ENCODE results near the gene DTD1.

GRCh38 chr20:18669241-18670019 is 81.6 kb downstream of the DTD1 start:
- TF ChIP-seq CTCF (conservative IDR thresholded peaks at IDR 0.05) (no peak), EZH2 (IDR thresholded peaks at IDR 0.05; ENCODE audit: low read depth) (no peak)

All from PC-9 (cell line).